HepG2 (cell line): ENCODE measurements around the gene C1orf116. TPM values are rescaled to one million over a fixed set of nuclear protein-coding genes. Genes with fewer than 3 reads are reported as not detected.

ENCODE experiments used
- FOXC1 ChIP-seq: sonication (generic); formaldehyde crosslinking; IDR thresholded peaks from 2 replicates; pipeline ENCODE4 v1.8.0; 2022; ENCODE audit warnings: mild to moderate bottlenecking, missing genetic modification reagents, borderline replicate concordance
- HDAC1 ChIP-seq: sonication (generic); formaldehyde crosslinking; IDR thresholded peaks from 2 replicates; pipeline ENCODE4 v1.5.1; 2020; ENCODE audit warnings: mild to moderate bottlenecking, missing genetic modification reagents
- KDM4B ChIP-seq: sonication (generic); formaldehyde crosslinking; IDR thresholded peaks from 2 replicates; pipeline ENCODE4 v1.4.0; 2020; ENCODE audit warnings: missing genetic modification reagents
- KLF16 ChIP-seq, 2 experiments: sonication (generic) in 1 of 2; formaldehyde crosslinking in 1 of 2; IDR thresholded peaks; 2 replicates each; pipeline versions ENCODE4 v1.6.1 to v1.8.0; 2016 to 2023; ENCODE audit warnings: missing genetic modification reagents in 2 of 2, missing compliant biosample characterization in 1 of 2
- NCOA1 ChIP-seq: sonication (generic); formaldehyde crosslinking; IDR thresholded peaks from 2 replicates; pipeline ENCODE4 v1.9.0; 2021; ENCODE audit warnings: missing genetic modification reagents
- PPARG ChIP-seq: conservative IDR thresholded peaks from 2 replicates; pipeline ENCODE4 v1.6.1; 2016; ENCODE audit warnings: missing biosample characterization, missing genetic modification reagents
- SNAPC4 ChIP-seq: sonication (generic); formaldehyde crosslinking; IDR thresholded peaks from 2 replicates; pipeline ENCODE4 v1.4.0; 2020; ENCODE audit warnings: mild to moderate bottlenecking, missing genetic modification reagents
- SP1 ChIP-seq, 2 experiments: fragments of 450-650 bp in 1 of 2; sonication (generic) in 1 of 2; formaldehyde crosslinking in 1 of 2; IDR thresholded peaks; 2 replicates each; pipeline versions ENCODE4 v1.4.0 to v1.6.1; 2016 to 2020; ENCODE audit warnings: missing genetic modification reagents in 1 of 2
- SPEN ChIP-seq: sonication (generic); formaldehyde crosslinking; IDR thresholded peaks from 2 replicates; pipeline ENCODE4 v1.5.1; 2020; ENCODE audit warnings: low read depth, mild to moderate bottlenecking, missing genetic modification reagents
- SRSF4 ChIP-seq: fragments of 200-400 bp; formaldehyde crosslinking; IDR thresholded peaks from one replicate; pipeline ENCODE4 v1.6.1; 2018; ENCODE audit warnings: mild to moderate bottlenecking, low read depth, low read length, moderate library complexity; ENCODE audit not compliant: poor library complexity, severe bottlenecking
- ZBED4 ChIP-seq: sonication (generic); formaldehyde crosslinking; IDR thresholded peaks from 2 replicates; pipeline ENCODE4 v1.4.0; 2020; ENCODE audit warnings: missing genetic modification reagents, borderline replicate concordance
- ZNF232 ChIP-seq: sonication (generic); formaldehyde crosslinking; IDR thresholded peaks from 2 replicates; pipeline ENCODE4 v1.4.0; 2020; ENCODE audit warnings: missing genetic modification reagents, borderline replicate concordance
- ZNF619 ChIP-seq: sonication (generic); formaldehyde crosslinking; IDR thresholded peaks from 2 replicates; pipeline ENCODE4 v1.4.0; 2020; ENCODE audit warnings: mild to moderate bottlenecking, missing genetic modification reagents
- ZSCAN25 ChIP-seq: sonication (generic); formaldehyde crosslinking; IDR thresholded peaks from 2 replicates; pipeline ENCODE4 v1.8.0; 2022; ENCODE audit warnings: mild to moderate bottlenecking, missing genetic modification reagents
- polyA plus RNA-seq, 8 experiments: library from polyadenylated mRNA; depleted of rRNA in 3 of 8; stranded (reverse) in 7 of 8; unstranded in 1 of 8; fragments of >200 nt; fragmentation: Illumina TruSeq in 4 of 8; extraction: Trizol in 4 of 8; gene quantifications; 2 replicates each; pipeline versions ENCODE4 v1.2.1 to v1.2.3, GENCODE V29; 2011 to 2016; ENCODE audit warnings: low read depth in 4 of 8, missing spikeins in 1 of 8, mixed read lengths in 1 of 8; ENCODE audit not compliant: insufficient read depth in 1 of 8
- total RNA-seq, 5 experiments: library from RNA; depleted of rRNA; stranded (reverse); fragments of >200 nt; fragmentation: Illumina TruSeq; extraction: Trizol; gene quantifications; 2 replicates each; pipeline ENCODE4 v1.2.3, GENCODE V29; 2016; ENCODE audit warnings: low read depth in 1 of 5
- TF ChIP-seq, protein P1 (sequence below): IDR thresholded peaks from 2 replicates; pipeline ENCODE4 v1.4.0; 2020; ENCODE audit warnings: mild to moderate bottlenecking, missing genetic modification reagents

Gene C1orf116
- total and polyA plus RNA-seq, 2 of the 13 experiments (the other 11 are each of a cell fraction or from before 2014, with no cell fraction given) = 0.51 to 0.95 TPM

DNA sequence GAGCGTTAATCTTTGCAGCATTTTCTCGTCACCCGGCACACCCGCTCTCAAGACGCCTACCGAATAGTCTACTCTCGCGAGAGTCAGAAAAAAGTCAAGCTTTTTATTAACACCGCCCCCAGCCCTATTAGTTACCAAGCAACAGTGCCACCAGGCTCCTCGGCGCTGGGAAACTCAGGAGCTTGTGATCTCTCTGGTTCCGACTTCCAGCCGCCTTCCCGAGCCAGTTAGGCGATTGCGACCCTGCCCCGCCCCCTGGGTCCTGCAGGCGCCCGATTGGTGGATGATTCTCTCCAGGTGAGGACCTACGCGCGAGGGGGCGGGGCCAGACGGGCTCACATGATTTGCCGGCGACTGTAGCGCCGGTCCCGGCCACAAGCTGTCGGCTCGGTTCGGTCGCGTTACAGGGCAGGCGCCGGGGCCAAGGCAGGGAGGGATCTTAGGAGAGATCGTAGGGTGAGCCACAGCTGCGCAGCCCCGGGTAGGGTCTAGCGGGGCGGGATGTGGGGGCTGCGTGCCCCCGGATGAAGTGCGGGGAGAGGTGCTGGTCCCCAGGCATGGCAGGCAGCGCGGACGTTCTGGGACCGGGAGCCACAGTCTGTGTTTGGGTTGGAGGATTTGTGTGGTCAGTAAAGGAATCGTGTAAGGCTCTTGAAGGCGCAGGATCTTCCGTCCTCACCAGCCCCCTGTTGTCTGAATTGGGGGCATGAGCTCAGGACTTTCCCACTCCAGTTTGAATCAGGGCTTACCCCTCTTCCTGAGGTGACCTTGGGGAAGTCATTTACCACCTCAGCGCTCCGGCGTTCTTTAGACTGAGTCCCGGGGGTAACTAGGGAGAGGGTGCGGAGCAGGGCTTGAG is 20.6 kb upstream of the C1orf116 start, which contains the start of gene PFKFB2 (continued):
- TF ChIP-seq SNAPC4 (CRISPR knock-in tag) (0 out of 2 replicates have a peak, but pooled peaks have one; percentile 36), ZBED4 (CRISPR knock-in tag) (peak; percentile 60; the same call in 1 of the 2 replicates), PPARG (CRISPR knock-in tag) (peak; percentile 14; the same call in 1 of the 2 replicates), SRSF4 (no peak), FOXC1 (CRISPR knock-in tag) (peak; percentile 81), ZNF232 (CRISPR knock-in tag) (peak; percentile 47; the same call in 1 of the 2 replicates), NCOA1 (CRISPR knock-in tag) (0 out of 2 replicates have a peak, but pooled peaks have one; percentile 29), SP1 (IDR thresholded peaks at IDR 0.05) (no peak), SP1 (CRISPR knock-in tag; IDR thresholded peaks at IDR 0.05) (peak; percentile 86), KDM4B (CRISPR knock-in tag) (no peak), KLF16 (CRISPR knock-in tag; IDR thresholded peaks at IDR 0.05) (peak in 1 of 2 experiments; percentile 52; a peak in 2 of 4 replicates), SPEN (CRISPR knock-in tag) (peak; percentile 62; the same call in 1 of the 2 replicates), ZSCAN25 (CRISPR knock-in tag) (0 out of 2 replicates have a peak, but pooled peaks have one; percentile 20), ZNF619 (no peak), HDAC1 (peak; percentile 80)
- TF ChIP-seq, protein P1, sequence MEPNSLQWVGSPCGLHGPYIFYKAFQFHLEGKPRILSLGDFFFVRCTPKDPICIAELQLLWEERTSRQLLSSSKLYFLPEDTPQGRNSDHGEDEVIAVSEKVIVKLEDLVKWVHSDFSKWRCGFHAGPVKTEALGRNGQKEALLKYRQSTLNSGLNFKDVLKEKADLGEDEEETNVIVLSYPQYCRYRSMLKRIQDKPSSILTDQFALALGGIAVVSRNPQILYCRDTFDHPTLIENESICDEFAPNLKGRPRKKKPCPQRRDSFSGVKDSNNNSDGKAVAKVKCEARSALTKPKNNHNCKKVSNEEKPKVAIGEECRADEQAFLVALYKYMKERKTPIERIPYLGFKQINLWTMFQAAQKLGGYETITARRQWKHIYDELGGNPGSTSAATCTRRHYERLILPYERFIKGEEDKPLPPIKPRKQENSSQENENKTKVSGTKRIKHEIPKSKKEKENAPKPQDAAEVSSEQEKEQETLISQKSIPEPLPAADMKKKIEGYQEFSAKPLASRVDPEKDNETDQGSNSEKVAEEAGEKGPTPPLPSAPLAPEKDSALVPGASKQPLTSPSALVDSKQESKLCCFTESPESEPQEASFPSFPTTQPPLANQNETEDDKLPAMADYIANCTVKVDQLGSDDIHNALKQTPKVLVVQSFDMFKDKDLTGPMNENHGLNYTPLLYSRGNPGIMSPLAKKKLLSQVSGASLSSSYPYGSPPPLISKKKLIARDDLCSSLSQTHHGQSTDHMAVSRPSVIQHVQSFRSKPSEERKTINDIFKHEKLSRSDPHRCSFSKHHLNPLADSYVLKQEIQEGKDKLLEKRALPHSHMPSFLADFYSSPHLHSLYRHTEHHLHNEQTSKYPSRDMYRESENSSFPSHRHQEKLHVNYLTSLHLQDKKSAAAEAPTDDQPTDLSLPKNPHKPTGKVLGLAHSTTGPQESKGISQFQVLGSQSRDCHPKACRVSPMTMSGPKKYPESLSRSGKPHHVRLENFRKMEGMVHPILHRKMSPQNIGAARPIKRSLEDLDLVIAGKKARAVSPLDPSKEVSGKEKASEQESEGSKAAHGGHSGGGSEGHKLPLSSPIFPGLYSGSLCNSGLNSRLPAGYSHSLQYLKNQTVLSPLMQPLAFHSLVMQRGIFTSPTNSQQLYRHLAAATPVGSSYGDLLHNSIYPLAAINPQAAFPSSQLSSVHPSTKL (CRISPR knock-in tag) = peak; percentile 21; the same call in 1 of the 2 replicates
